PC-9 (cell line): Measurements from ENCODE around the gene TBC1D5. TPM values are rescaled to one million over a fixed set of nuclear protein-coding genes. Genes with fewer than 3 reads are reported as not detected.
"Not testable (repeated sequence)": the region's sequence is repeated elsewhere in the genome, so short reads cannot be mapped to it uniquely, and the experiment has no call there.

ENCODE experiments used
- BruUV-seq: library from RNA; stranded (reverse); fragments of 400-500 nt; replicated peaks from 2 replicates; lab custom pipeline; 2021; lab: Mats Ljungman, UMichigan
- CTCF ChIA-PET: fragments of 300-600 bp; sonication (Branson Sonifier 250); formaldehyde crosslinking; loops from one replicate; lab custom pipeline; 2022; ENCODE audit warnings: antibody characterized with exemption; lab: Charles Lee
- POLR2A ChIA-PET: fragments of 300-600 bp; sonication (Branson Sonifier 250); formaldehyde crosslinking; loops from one replicate; lab custom pipeline; 2022; ENCODE audit warnings: antibody characterized with exemption; ENCODE audit not compliant: unreplicated experiment; lab: Charles Lee
- DNase-seq, 2 experiments: peaks; one replicate each; pipeline versions ENCODE4 v3.0.0 to v3.0.0-alpha.2; 2015 to 2022; ENCODE audit warnings: mixed read lengths in 1 of 2
- H2AFZ ChIP-seq: fragments of 200-600 bp; sonication (generic); 2 replicates; pipeline ENCODE4 v1.8.1; 2017; ENCODE audit warnings: antibody characterized with exemption
- H3F3A ChIP-seq: fragments of 200-600 bp; sonication (generic); 2 replicates; pipeline ENCODE4 v1.8.1; 2017; ENCODE audit warnings: antibody characterized with exemption, mild to moderate bottlenecking, low read depth; ENCODE audit not compliant: insufficient read depth
- H3K27ac ChIP-seq: fragments of 200-600 bp; sonication (generic); 2 replicates; pipeline ENCODE4 v1.6.1; 2016; ENCODE audit warnings: mixed run types
- H3K27me3 ChIP-seq: fragments of 200-600 bp; sonication (generic); 2 replicates; pipeline ENCODE4 v1.6.1; 2016; ENCODE audit warnings: low read depth, mixed run types; ENCODE audit not compliant: insufficient read depth
- H3K36me3 ChIP-seq: fragments of 200-600 bp; sonication (generic); 2 replicates; pipeline ENCODE4 v1.6.1; 2016; ENCODE audit warnings: low read depth, mixed run types
- H3K4me1 ChIP-seq: fragments of 200-600 bp; sonication (generic); replicated peaks from 2 replicates; pipeline ENCODE4 v1.6.1; 2016; ENCODE audit warnings: mixed run types; ENCODE audit not compliant: insufficient read depth
- H3K4me2 ChIP-seq: fragments of 200-600 bp; sonication (generic); 2 replicates; pipeline ENCODE4 v1.6.1; 2017; ENCODE audit warnings: mixed run types
- H3K4me3 ChIP-seq: fragments of 200-600 bp; sonication (generic); 2 replicates; pipeline ENCODE4 v1.6.1; 2016; ENCODE audit warnings: mixed run types
- H3K79me2 ChIP-seq: fragments of 200-600 bp; sonication (generic); 2 replicates; pipeline ENCODE4 v1.6.1; 2017; ENCODE audit warnings: low read depth, mixed run types
- H3K9me2 ChIP-seq: fragments of 200-600 bp; sonication (generic); 2 replicates; pipeline ENCODE4 v1.8.1; 2017; ENCODE audit warnings: mild to moderate bottlenecking; ENCODE audit not compliant: insufficient read depth
- H3K9me3 ChIP-seq: fragments of 200-600 bp; sonication (generic); 2 replicates; pipeline ENCODE4 v1.8.1; 2016; ENCODE audit warnings: low read depth; ENCODE audit not compliant: insufficient read depth
- H4K20me1 ChIP-seq: fragments of 200-600 bp; sonication (generic); 2 replicates; pipeline ENCODE4 v1.8.1; 2017; ENCODE audit not compliant: insufficient read depth
- EZH2 ChIP-seq: fragments of 200-600 bp; sonication (generic); IDR thresholded peaks from 2 replicates; pipeline ENCODE4 v1.8.0; 2017; ENCODE audit warnings: antibody characterized with exemption, low read depth
- intact Hi-C: fragments of 100-400 bp; cut with micrococcal nuclease; formaldehyde crosslinking; loops from one replicate; pipeline ENCODE4 v1.10.0; 2022; ENCODE audit not compliant: unreplicated experiment
- total RNA-seq: library from RNA; stranded (reverse); gene quantifications from 2 replicates; pipeline ENCODE4 v1.2.3, GENCODE V29; 2021
- TF ChIP-seq, protein P1 (sequence below): fragments of 200-600 bp; sonication (generic); conservative IDR thresholded peaks from 2 replicates; pipeline ENCODE4 v1.6.1; 2017; ENCODE audit warnings: mixed run types, antibody characterized with exemption, mild to moderate bottlenecking, moderate library complexity

The TBC1D5 gene
- total RNA-seq, 1 experiment from 2014 or later: 54.0 TPM

DNA sequence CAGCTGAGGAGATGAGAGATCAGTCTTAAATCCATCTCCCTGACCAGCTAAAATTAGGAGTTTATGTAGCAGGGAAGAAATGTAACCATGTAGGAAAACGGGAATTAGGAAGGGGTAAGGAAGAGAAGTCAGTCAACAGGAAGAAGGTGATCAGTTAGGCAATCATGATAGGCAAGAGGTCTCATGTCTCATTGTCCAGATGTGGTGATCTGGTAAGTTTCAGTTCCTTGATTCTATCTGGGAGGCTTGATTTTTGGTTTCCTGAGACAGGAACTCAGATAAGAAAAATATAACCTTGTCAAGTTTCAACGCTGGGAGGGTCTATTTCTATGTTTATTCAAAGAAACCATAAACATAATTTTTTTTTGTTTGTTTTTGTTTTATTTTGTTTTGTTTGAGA is 40.3 kb upstream of the TBC1D5 start:
- no peak overlapping the region for H3K4me3 ChIP-seq
- no peak overlapping the region for H3K27ac ChIP-seq
- DNase-seq: no peak
- H3K4me1 ChIP-seq: no peaks in the 10 kb centered on the region
- ChIA-PET CTCF (no interaction called here), POLR2A (no interaction called here)
- TF ChIP-seq, protein P1, sequence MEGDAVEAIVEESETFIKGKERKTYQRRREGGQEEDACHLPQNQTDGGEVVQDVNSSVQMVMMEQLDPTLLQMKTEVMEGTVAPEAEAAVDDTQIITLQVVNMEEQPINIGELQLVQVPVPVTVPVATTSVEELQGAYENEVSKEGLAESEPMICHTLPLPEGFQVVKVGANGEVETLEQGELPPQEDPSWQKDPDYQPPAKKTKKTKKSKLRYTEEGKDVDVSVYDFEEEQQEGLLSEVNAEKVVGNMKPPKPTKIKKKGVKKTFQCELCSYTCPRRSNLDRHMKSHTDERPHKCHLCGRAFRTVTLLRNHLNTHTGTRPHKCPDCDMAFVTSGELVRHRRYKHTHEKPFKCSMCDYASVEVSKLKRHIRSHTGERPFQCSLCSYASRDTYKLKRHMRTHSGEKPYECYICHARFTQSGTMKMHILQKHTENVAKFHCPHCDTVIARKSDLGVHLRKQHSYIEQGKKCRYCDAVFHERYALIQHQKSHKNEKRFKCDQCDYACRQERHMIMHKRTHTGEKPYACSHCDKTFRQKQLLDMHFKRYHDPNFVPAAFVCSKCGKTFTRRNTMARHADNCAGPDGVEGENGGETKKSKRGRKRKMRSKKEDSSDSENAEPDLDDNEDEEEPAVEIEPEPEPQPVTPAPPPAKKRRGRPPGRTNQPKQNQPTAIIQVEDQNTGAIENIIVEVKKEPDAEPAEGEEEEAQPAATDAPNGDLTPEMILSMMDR: no peak
- TF ChIP-seq EZH2: no peak
- H3K9me2 ChIP-seq: no peaks in the 10 kb centered on the region
- no peaks in the 10 kb centered on the region for H4K20me1 ChIP-seq
- H3K79me2 ChIP-seq: no peaks in the 10 kb centered on the region
- H3K36me3 ChIP-seq: no peaks in the 10 kb centered on the region
- no TSS peak for BruUV-seq
- intact Hi-C loops: no loop called here
- no peak overlapping the region for H3K4me2 ChIP-seq
- no peak overlapping the region for H2AFZ ChIP-seq
- H3K27me3 ChIP-seq: no peaks in the 10 kb centered on the region
- H3F3A ChIP-seq: no peaks in the 10 kb centered on the region
- H3K9me3 ChIP-seq: no peaks in the 10 kb centered on the region

- H3K9me2 ChIP-seq, H3K27ac ChIP-seq, intact Hi-C loops, H3K4me3 ChIP-seq, H3K27me3 ChIP-seq, CTCF ChIA-PET, H4K20me1 ChIP-seq, H3K9me3 ChIP-seq, H3K4me1 ChIP-seq, H3K36me3 ChIP-seq, DNase-seq, H3K4me2 ChIP-seq, H3K79me2 ChIP-seq, H2AFZ ChIP-seq, BruUV-seq, H3F3A ChIP-seq, POLR2A ChIA-PET: not testable (repeated sequence)
These were observed 37.9 kb upstream of the TBC1D5 start for GRCh38 chr3:17780369-17780768.

DNA sequence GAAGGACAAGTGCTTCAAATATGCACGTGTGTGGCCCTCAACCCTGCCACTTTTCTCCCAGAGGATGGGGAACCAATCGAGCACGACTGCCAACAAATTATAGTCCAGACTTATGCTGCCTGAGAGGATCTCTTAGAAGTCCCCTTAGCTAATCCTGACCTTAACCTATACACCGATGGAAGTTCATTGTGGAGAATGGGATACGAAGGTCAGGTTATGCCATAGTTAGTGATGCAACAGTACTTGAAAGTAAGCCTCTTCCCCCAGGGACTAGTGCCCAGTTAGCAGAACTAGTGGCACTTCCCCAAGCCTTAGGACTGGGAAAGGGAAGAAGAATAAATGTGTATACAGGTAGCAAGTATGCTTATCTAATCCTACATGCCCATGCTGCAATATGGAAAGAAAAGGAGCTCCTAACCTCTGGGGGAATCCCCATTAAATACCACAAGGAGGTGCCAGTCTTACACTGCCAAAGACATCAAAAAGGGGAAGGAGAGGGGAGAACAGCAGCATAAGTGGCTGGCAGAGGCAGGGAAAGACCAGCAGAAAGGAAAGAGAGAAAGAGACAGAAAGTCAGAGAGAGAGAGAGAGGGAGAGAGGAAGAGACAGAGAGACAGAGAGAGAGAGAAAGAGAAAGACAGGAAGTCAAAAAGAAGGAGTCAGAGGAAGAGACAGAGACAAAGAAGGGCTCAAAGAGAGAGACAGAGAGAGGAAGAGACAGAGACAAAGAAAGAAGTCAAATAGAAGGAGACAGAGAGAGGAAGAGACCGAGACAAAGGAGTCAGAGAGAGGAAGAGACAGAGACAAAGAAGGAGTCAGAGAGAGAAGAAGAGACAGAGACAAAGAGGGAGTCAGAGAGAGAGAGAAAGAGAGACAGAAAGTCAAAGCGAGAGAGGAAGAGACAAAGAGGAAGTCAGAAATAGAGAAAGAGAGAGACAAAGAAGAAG is 37.1 kb upstream of the TBC1D5 start:
- H3K4me2 ChIP-seq, DNase-seq, H3F3A ChIP-seq, POLR2A ChIA-PET, H3K9me2 ChIP-seq, H3K9me3 ChIP-seq, H3K4me1 ChIP-seq, H3K36me3 ChIP-seq, H3K79me2 ChIP-seq, CTCF ChIA-PET, H3K27ac ChIP-seq, H3K4me3 ChIP-seq, intact Hi-C loops, H3K27me3 ChIP-seq, H4K20me1 ChIP-seq, BruUV-seq: not testable (repeated sequence)
- H2AFZ ChIP-seq: peak overlapping the region; percentile 31; the same call in 1 of the 2 replicates

DNA sequence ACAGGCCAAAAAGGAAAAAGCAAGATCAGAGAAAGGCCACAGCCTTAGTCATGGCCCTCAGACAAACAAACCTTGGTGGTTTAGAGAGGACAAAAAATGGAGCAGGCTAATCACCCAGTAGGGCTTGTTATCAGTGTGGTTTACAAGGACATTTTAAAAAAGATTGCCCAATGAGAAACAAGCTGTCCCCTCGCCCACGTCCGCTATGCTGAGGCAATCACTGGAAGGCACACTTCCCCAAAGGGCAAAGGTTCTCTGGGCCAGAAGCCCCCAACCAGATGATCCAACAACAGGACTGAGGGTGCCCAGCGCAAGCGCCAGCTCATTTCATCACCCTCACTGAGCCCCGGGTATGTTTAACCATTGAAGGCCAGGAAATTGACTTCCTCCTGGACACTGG is 34.9 kb upstream of the TBC1D5 start:
- H3F3A ChIP-seq, H3K4me3 ChIP-seq, BruUV-seq, intact Hi-C loops, H3K79me2 ChIP-seq, DNase-seq, H3K27ac ChIP-seq, H3K9me3 ChIP-seq, H4K20me1 ChIP-seq, H3K36me3 ChIP-seq, H2AFZ ChIP-seq, POLR2A ChIA-PET, CTCF ChIA-PET, H3K9me2 ChIP-seq, H3K4me2 ChIP-seq, H3K4me1 ChIP-seq, H3K27me3 ChIP-seq: not testable (repeated sequence)
